ENCODE data around the gene STK11.

Gene STK11

GRCh38 chr19:1275976-1276627 lies 70.5 kb downstream of the STK11 start:
- DNase-seq, result no peak

- no peak for DNase-seq
These were observed 71.0 kb downstream of the STK11 start for GRCh38 chr19:1276628-1277022.

GRCh38 chr19:1277061-1277460 lies 71.5 kb downstream of the STK11 start:
- no peak for DNase-seq

All from activated CD4-positive, alpha-beta T cell treated with anti-CD3 and anti-CD28 coated beads, Interleukin-2, amount 50 U/mL, for 1 hour (primary cell).